ENCODE measurements around the gene SFXN3. TPM values are rescaled to one million over a fixed set of nuclear protein-coding genes. Genes with fewer than 3 reads are reported as not detected.

The SFXN3 gene
- total and polyA plus RNA-seq, 8 donors: 9.9 to 60.4 (median 20.6) TPM

- peaks cover 0 to 92% (median 29%) of the 10 kb centered on the region in 3 donors for H3K27me3 ChIP-seq
- TF ChIP-seq EP300 (IDR thresholded peaks at IDR 0.05): no peak
- TF ChIP-seq POLR2AphosphoS5 (IDR thresholded peaks at IDR 0.05): no peak
- TF ChIP-seq POLR2A (IDR thresholded peaks at IDR 0.05): no peak
- TF ChIP-seq CTCF (IDR thresholded peaks at IDR 0.05): no peak
- intact Hi-C loops (cut with DNase I; ENCODE audit: low total_unique reads): no loop called here
- no peaks in the 10 kb centered on the region for H3K36me3 ChIP-seq
- no peak overlapping the region for H3K27ac ChIP-seq
- no peak overlapping the region for H3K4me3 ChIP-seq
- WGBS, 5 donors: 45 to 88% (median 80%) methylated on average over 1 of the region's 1 CpG
- DNase-seq: no peak
- no peaks in the 10 kb centered on the region for H3K9me3 ChIP-seq
- H3K4me1 ChIP-seq: no peaks in the 10 kb centered on the region
These were observed 48.8 kb downstream of the SFXN3 start for GRCh38 chr10:101079874-101080273.

- peaks cover 0 to 92% (median 26%) of the 10 kb centered on the region in 3 donors for H3K27me3 ChIP-seq
- no peak overlapping the region for H3K4me3 ChIP-seq
- 36 to 42% (median 37%) methylated on average over 5 of the region's 5 CpGs for WGBS, 5 donors
- peak in 1 of 2 donors; percentile 64 for DNase-seq
- TF ChIP-seq EP300 (IDR thresholded peaks at IDR 0.05) (no peak), CTCF (IDR thresholded peaks at IDR 0.05) (no peak), POLR2A (IDR thresholded peaks at IDR 0.05) (no peak), POLR2AphosphoS5 (IDR thresholded peaks at IDR 0.05) (no peak)
- H3K27ac ChIP-seq: no peak overlapping the region
- intact Hi-C loops (cut with DNase I; ENCODE audit: low total_unique reads): no loop called here
- no peaks in the 10 kb centered on the region for H3K4me1 ChIP-seq
- H3K9me3 ChIP-seq: no peaks in the 10 kb centered on the region
- no peaks in the 10 kb centered on the region for H3K36me3 ChIP-seq
These were observed 50.2 kb downstream of the SFXN3 start for GRCh38 chr10:101080933-101081931.

- H3K27ac ChIP-seq: no peak overlapping the region
- no peak overlapping the region for H3K4me3 ChIP-seq
- no peaks in the 10 kb centered on the region for H3K36me3 ChIP-seq
- no peak for TF ChIP-seq POLR2A (IDR thresholded peaks at IDR 0.05)
- TF ChIP-seq CTCF (IDR thresholded peaks at IDR 0.05): no peak
- TF ChIP-seq EP300 (IDR thresholded peaks at IDR 0.05): no peak
- no peak for TF ChIP-seq POLR2AphosphoS5 (IDR thresholded peaks at IDR 0.05)
- H3K4me1 ChIP-seq: no peaks in the 10 kb centered on the region
- intact Hi-C loops (cut with DNase I; ENCODE audit: low total_unique reads): no loop called here
- DNase-seq: no peak
- 67 to 75% (median 69%) methylated on average over 6 of the region's 6 CpGs for WGBS, 5 donors
- no peaks in the 10 kb centered on the region for H3K9me3 ChIP-seq
- peaks cover 0 to 99% (median 55%) of the 10 kb centered on the region in 3 donors for H3K27me3 ChIP-seq
These were observed 54.8 kb downstream of the SFXN3 start for GRCh38 chr10:101085846-101086245.

GRCh38 chr10:101087376-101087775 lies 56.3 kb downstream of the SFXN3 start:
- intact Hi-C loops (cut with DNase I; ENCODE audit: low total_unique reads): no loop called here
- Histone ChIP-seq H3K9me3 (no peaks in the 10 kb centered on the region), H3K27ac (no peak overlapping the region), H3K4me1 (no peaks in the 10 kb centered on the region), H3K27me3 (peaks cover 0 to 98% (median 65%) of the 10 kb centered on the region in 3 donors), H3K36me3 (no peaks in the 10 kb centered on the region), H3K4me3 (no peak overlapping the region)
- no peak for TF ChIP-seq CTCF (IDR thresholded peaks at IDR 0.05)
- TF ChIP-seq POLR2A (IDR thresholded peaks at IDR 0.05): no peak
- no peak for TF ChIP-seq POLR2AphosphoS5 (IDR thresholded peaks at IDR 0.05)
- no peak for TF ChIP-seq EP300 (IDR thresholded peaks at IDR 0.05)
- 55 to 86% (median 70%) methylated on average over 10 of the region's 10 CpGs for WGBS, 5 donors
- DNase-seq: no peak
